Neural cell (in vitro differentiated cells): ENCODE measurements around the gene CPLANE1. TPM values are rescaled to one million over a fixed set of nuclear protein-coding genes. Genes with fewer than 3 reads are reported as not detected.
"Not testable (repeated sequence)": the region's sequence is repeated elsewhere in the genome, so short reads cannot be mapped to it uniquely, and the experiment has no call there.

Source experiments
- H2AFZ ChIP-seq: fragments of 200-600, 300-800 bp; sonication (generic), shearing (Covaris generic); 2 replicates; pipeline ENCODE4 v1.6.0; 2014; ENCODE audit warnings: low read depth, mild to moderate bottlenecking, antibody characterized with exemption, low read length, moderate library complexity
- H3F3A ChIP-seq: fragments of 200-600 bp; shearing (Covaris generic); 2 replicates; pipeline ENCODE4 v1.6.1; 2016; ENCODE audit warnings: mild to moderate bottlenecking, moderate library complexity, mixed read lengths, antibody characterized with exemption, low read length; ENCODE audit not compliant: insufficient read depth, poor library complexity, severe bottlenecking
- H3K27ac ChIP-seq: fragments of 200-600, 300-800 bp; sonication (generic), shearing (Covaris generic); 2 replicates; pipeline ENCODE4 v1.5.1; 2014; ENCODE audit warnings: mild to moderate bottlenecking, low read length, moderate library complexity
- H3K27me3 ChIP-seq: fragments of 300-800, 200-600 bp; sonication (generic), shearing (Covaris generic); 2 replicates; pipeline ENCODE4 v1.6.0; 2014; ENCODE audit warnings: mild to moderate bottlenecking, low read depth, low read length, moderate library complexity; ENCODE audit not compliant: insufficient read depth
- H3K36me3 ChIP-seq: fragments of 300-800, 200-600 bp; sonication (generic), shearing (Covaris generic); 2 replicates; pipeline ENCODE4 v1.5.1; 2014; ENCODE audit warnings: mild to moderate bottlenecking, antibody characterized with exemption, low read length, moderate library complexity; ENCODE audit not compliant: insufficient read depth
- H3K4me2 ChIP-seq: fragments of 300-800, 200-600 bp; sonication (generic), shearing (Covaris generic); 2 replicates; pipeline ENCODE4 v1.6.0; 2014; ENCODE audit warnings: mild to moderate bottlenecking, low read length
- H3K4me3 ChIP-seq: fragments of 300-800, 200-600 bp; sonication (generic), shearing (Covaris generic); 2 replicates; pipeline ENCODE4 v1.5.1; 2014; ENCODE audit warnings: mild to moderate bottlenecking, low read length, moderate library complexity
- H3K79me2 ChIP-seq: fragments of 200-600 bp; shearing (Covaris generic); replicated peaks from 2 replicates; pipeline ENCODE4 v1.6.0; 2014; ENCODE audit warnings: mild to moderate bottlenecking, low read length, moderate library complexity; ENCODE audit not compliant: insufficient read depth
- H3K9ac ChIP-seq: fragments of 300-800, 200-600 bp; sonication (generic), shearing (Covaris generic); 2 replicates; pipeline ENCODE4 v1.6.1; 2016; ENCODE audit warnings: mild to moderate bottlenecking, low read length, mixed read lengths
- H3K9me2 ChIP-seq: fragments of 200-600 bp; shearing (Covaris generic); 2 replicates; pipeline ENCODE4 v1.6.1; 2016; ENCODE audit warnings: mild to moderate bottlenecking, low read length, mixed read lengths; ENCODE audit not compliant: insufficient read depth
- H3K9me3 ChIP-seq: fragments of 200-600, 300-800 bp; sonication (generic), shearing (Covaris generic); 2 replicates; pipeline ENCODE4 v1.6.1; 2016; ENCODE audit warnings: mild to moderate bottlenecking, mixed run types, low read length, moderate library complexity, mixed read lengths
- H4K20me1 ChIP-seq: fragments of 200-600 bp; shearing (Covaris generic); 2 replicates; pipeline ENCODE4 v1.6.1; 2016; ENCODE audit warnings: mild to moderate bottlenecking, mixed run types; ENCODE audit not compliant: insufficient read depth
- CTCF ChIP-seq: fragments of 450-650 bp; IDR thresholded peaks from 2 replicates; pipeline ENCODE4 v1.5.1; 2014; ENCODE audit warnings: antibody characterized with exemption, mild to moderate bottlenecking, moderate library complexity; ENCODE audit not compliant: poor library complexity, severe bottlenecking
- EP300 ChIP-seq: fragments of 450-650 bp; conservative IDR thresholded peaks from 2 replicates; pipeline ENCODE4 v1.6.1; 2014; ENCODE audit warnings: antibody characterized with exemption, mild to moderate bottlenecking, moderate library complexity; ENCODE audit not compliant: poor library complexity, severe bottlenecking
- EZH2 ChIP-seq: fragments of 200-600, 300-800 bp; shearing (Covaris generic), sonication (generic); IDR thresholded peaks from 2 replicates; pipeline ENCODE4 v1.6.1; 2014; ENCODE audit warnings: antibody characterized with exemption, low read length, borderline replicate concordance, mild to moderate bottlenecking; ENCODE audit not compliant: insufficient read depth, poor library complexity, severe bottlenecking
- MXI1 ChIP-seq: fragments of 450-650 bp; conservative IDR thresholded peaks from 2 replicates; pipeline ENCODE4 v1.6.1; 2014; ENCODE audit warnings: antibody characterized with exemption, mild to moderate bottlenecking; ENCODE audit not compliant: poor library complexity, severe bottlenecking
- POLR2AphosphoS5 ChIP-seq: IDR thresholded peaks from 2 replicates; pipeline ENCODE4 v1.6.1; 2012
- RAD21 ChIP-seq: fragments of 450-650 bp; conservative IDR thresholded peaks from 2 replicates; pipeline ENCODE4 v1.6.1; 2014; ENCODE audit warnings: antibody characterized with exemption, mild to moderate bottlenecking, moderate library complexity
- SMC3 ChIP-seq: fragments of 450-650 bp; conservative IDR thresholded peaks from 2 replicates; pipeline ENCODE4 v1.6.1; 2014; ENCODE audit warnings: antibody characterized with exemption, mild to moderate bottlenecking, moderate library complexity; ENCODE audit not compliant: poor library complexity
- TAF1 ChIP-seq: IDR thresholded peaks from 2 replicates; pipeline ENCODE4 v1.6.1; 2012; ENCODE audit warnings: low read depth
- polyA plus RNA-seq: library from polyadenylated mRNA; depleted of rRNA; stranded (reverse); fragments of >200 nt; gene quantifications from 2 replicates; pipeline ENCODE4 v1.2.3, GENCODE V29; 2014
- TF ChIP-seq, protein P1 (sequence below): IDR thresholded peaks from 2 replicates; pipeline ENCODE4 v1.6.1; 2012; ENCODE audit warnings: borderline replicate concordance

The CPLANE1 gene
- polyA plus RNA-seq, 1 donor from 2014 or later = 26.0 TPM

GRCh38 chr5:37275511-37275910, 26.3 kb upstream of the CPLANE1 start:
- H3K27ac ChIP-seq = no peak overlapping the region
- TF ChIP-seq MXI1 = no peak
- TF ChIP-seq TAF1 = no peak
- TF ChIP-seq RAD21 = no peak
- TF ChIP-seq, protein P1, sequence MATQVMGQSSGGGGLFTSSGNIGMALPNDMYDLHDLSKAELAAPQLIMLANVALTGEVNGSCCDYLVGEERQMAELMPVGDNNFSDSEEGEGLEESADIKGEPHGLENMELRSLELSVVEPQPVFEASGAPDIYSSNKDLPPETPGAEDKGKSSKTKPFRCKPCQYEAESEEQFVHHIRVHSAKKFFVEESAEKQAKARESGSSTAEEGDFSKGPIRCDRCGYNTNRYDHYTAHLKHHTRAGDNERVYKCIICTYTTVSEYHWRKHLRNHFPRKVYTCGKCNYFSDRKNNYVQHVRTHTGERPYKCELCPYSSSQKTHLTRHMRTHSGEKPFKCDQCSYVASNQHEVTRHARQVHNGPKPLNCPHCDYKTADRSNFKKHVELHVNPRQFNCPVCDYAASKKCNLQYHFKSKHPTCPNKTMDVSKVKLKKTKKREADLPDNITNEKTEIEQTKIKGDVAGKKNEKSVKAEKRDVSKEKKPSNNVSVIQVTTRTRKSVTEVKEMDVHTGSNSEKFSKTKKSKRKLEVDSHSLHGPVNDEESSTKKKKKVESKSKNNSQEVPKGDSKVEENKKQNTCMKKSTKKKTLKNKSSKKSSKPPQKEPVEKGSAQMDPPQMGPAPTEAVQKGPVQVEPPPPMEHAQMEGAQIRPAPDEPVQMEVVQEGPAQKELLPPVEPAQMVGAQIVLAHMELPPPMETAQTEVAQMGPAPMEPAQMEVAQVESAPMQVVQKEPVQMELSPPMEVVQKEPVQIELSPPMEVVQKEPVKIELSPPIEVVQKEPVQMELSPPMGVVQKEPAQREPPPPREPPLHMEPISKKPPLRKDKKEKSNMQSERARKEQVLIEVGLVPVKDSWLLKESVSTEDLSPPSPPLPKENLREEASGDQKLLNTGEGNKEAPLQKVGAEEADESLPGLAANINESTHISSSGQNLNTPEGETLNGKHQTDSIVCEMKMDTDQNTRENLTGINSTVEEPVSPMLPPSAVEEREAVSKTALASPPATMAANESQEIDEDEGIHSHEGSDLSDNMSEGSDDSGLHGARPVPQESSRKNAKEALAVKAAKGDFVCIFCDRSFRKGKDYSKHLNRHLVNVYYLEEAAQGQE = no peak
- no peak for TF ChIP-seq POLR2AphosphoS5
- TF ChIP-seq EZH2 = no peak
- H3K79me2 ChIP-seq = no peaks in the 10 kb centered on the region
- no peak overlapping the region for H2AFZ ChIP-seq
- no peaks in the 10 kb centered on the region for H3F3A ChIP-seq
- no peak overlapping the region for H3K9ac ChIP-seq
- H3K4me3 ChIP-seq = no peak overlapping the region
- no peaks in the 10 kb centered on the region for H3K27me3 ChIP-seq
- no peaks in the 10 kb centered on the region for H3K9me3 ChIP-seq
- no peak overlapping the region for H3K4me2 ChIP-seq
- H3K9me2 ChIP-seq = no peaks in the 10 kb centered on the region
- H4K20me1 ChIP-seq = no peaks in the 10 kb centered on the region
- H3K36me3 ChIP-seq = no peaks in the 10 kb centered on the region

DNA sequence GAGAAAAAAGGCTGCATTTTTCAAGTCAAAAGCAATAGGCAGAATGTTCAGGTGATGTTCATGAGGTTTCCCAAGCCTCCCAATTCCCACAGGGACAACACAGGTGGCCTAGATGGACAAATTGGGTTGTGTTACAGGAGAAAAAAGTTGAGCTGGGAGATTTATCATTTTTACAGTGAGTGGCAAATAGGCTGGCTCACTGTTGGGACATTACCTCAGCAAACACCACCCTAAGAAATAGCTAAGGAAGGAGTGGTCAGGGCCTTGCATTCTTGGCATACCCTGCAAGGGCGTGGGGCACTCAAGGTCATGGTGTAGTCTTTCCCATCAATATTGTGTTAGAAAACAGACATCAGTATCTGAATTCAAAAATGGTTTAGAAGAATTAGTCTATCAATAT, 23.3 kb upstream of the CPLANE1 start:
- no peak overlapping the region for H3K4me2 ChIP-seq
- TF ChIP-seq, protein P1 = no peak
- no peak for TF ChIP-seq POLR2AphosphoS5
- no peak for TF ChIP-seq RAD21
- no peak for TF ChIP-seq CTCF
- TF ChIP-seq EP300 = no peak
- no peak for TF ChIP-seq TAF1
- TF ChIP-seq EZH2 = no peak
- TF ChIP-seq SMC3 = no peak
- no peak for TF ChIP-seq MXI1
- H3K27me3 ChIP-seq = no peaks in the 10 kb centered on the region
- no peak overlapping the region for H3K9ac ChIP-seq
- H3F3A ChIP-seq = no peaks in the 10 kb centered on the region
- H3K9me3 ChIP-seq = no peaks in the 10 kb centered on the region
- H4K20me1 ChIP-seq = no peaks in the 10 kb centered on the region
- H3K9me2 ChIP-seq = no peaks in the 10 kb centered on the region
- no peaks in the 10 kb centered on the region for H3K79me2 ChIP-seq
- no peak overlapping the region for H3K27ac ChIP-seq
- H3K36me3 ChIP-seq = no peaks in the 10 kb centered on the region
- no peak overlapping the region for H2AFZ ChIP-seq
- H3K4me3 ChIP-seq = no peak overlapping the region

DNA sequence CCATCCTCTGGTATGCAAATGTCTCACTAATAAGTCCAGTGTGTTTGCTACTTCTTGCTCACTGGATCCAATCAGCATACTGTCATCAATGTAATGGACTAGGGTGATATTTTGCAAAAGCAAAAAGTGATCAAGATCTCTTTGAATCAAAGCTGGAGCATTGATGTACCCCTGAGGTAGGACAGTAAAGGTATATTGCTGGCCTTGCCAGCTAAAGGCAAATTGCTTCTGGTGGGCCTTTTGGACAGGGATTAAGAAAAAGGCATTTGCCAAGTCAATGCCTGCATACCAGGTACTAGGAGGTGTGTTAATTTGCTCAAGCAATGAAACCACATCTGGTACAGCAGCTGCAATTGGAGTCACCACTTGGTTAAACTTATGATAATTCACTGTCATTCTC, 18.9 kb upstream of the CPLANE1 start:
- H3K4me2 ChIP-seq, H3K9ac ChIP-seq, H3K9me2 ChIP-seq, H3K79me2 ChIP-seq, H3K9me3 ChIP-seq, H3K36me3 ChIP-seq, H3K27ac ChIP-seq, H4K20me1 ChIP-seq, H2AFZ ChIP-seq, H3K27me3 ChIP-seq, H3K4me3 ChIP-seq, H3F3A ChIP-seq: not testable (repeated sequence)
